Gastroesophageal sphincter (tissue), 4 donors: Measurements from ENCODE around the gene FRMD4B. TPM values are rescaled to one million over a fixed set of nuclear protein-coding genes. Genes with fewer than 3 reads are reported as not detected.

Experiments used
- ATAC-seq: fragments of 150-250 bp; one replicate; pipeline ENCODE4 v1.9.1; 2016; ENCODE audit warnings: mild to moderate bottlenecking, moderate library complexity
- H3K27ac ChIP-seq, 4 donors: fragments of 200-600 bp; sonication (generic) in 3 of 4; 1 replicate in 3 of 4; 2 replicates in 1 of 4; pipeline ENCODE4 v1.5.1; 2016 to 2019
- H3K27me3 ChIP-seq: fragments of 200-600 bp; sonication (generic); one replicate; pipeline ENCODE4 v1.5.1; 2019
- H3K36me3 ChIP-seq, 2 donors: fragments of 200-600 bp; sonication (generic); one replicate each; pipeline ENCODE4 v1.5.1; 2019; ENCODE audit warnings: control low read depth in 1 of 2
- H3K4me1 ChIP-seq, 3 donors: fragments of 200-600 bp; sonication (generic); 1 replicate in 2 of 3; 2 replicates in 1 of 3; pipeline ENCODE4 v1.5.1; 2016 to 2019; ENCODE audit warnings: control low read depth in 2 of 3
- H3K4me3 ChIP-seq, 2 donors: fragments of 200-600 bp; sonication (generic); one replicate each; pipeline ENCODE4 v1.5.1; 2019; ENCODE audit warnings: mild to moderate bottlenecking in 1 of 2, moderate library complexity in 1 of 2
- H3K9me3 ChIP-seq, 3 donors: fragments of 200-600 bp; sonication (generic); one replicate each; pipeline ENCODE4 v1.5.1; 2017 to 2019; ENCODE audit warnings: control low read depth in 2 of 3
- CTCF ChIP-seq, 4 experiments: fragments of 200-600 bp in 2 of 4; fragments of 450-650 bp in 2 of 4; sonication (generic) in 1 of 4; IDR thresholded peaks; one replicate each; pipeline ENCODE4 v1.5.1; 2017 to 2019; ENCODE audit warnings: antibody characterized with exemption in 4 of 4, mild to moderate bottlenecking in 2 of 4, moderate library complexity in 2 of 4
- EP300 ChIP-seq: sonication (generic); formaldehyde crosslinking; IDR thresholded peaks from one replicate; pipeline ENCODE4 v1.6.1; 2017; ENCODE audit warnings: antibody characterized with exemption, mild to moderate bottlenecking
- POLR2A ChIP-seq, 2 donors: fragments of 450-650 bp; IDR thresholded peaks; one replicate each; pipeline ENCODE4 v1.6.1; 2017; ENCODE audit warnings: antibody characterized with exemption in 2 of 2, mild to moderate bottlenecking in 2 of 2, moderate library complexity in 1 of 2
- POLR2AphosphoS5 ChIP-seq: sonication (generic); formaldehyde crosslinking; IDR thresholded peaks from one replicate; pipeline ENCODE4 v1.6.1; 2017; ENCODE audit warnings: antibody characterized with exemption
- WGBS, 2 donors: methylation state at CpG; one replicate each; pipeline ENCODE4 v1.1.5; 2018; ENCODE audit warnings: low coverage in 1 of 2; 5-methylcytosine and 5-hydroxymethylcytosine counted together
- total RNA-seq, 4 donors: library from RNA; depleted of rRNA; stranded (reverse); fragments of >200 nt; gene quantifications; one replicate each; pipeline ENCODE4 v1.1.0, GENCODE V29; 2016

FRMD4B gene
- total RNA-seq, 4 donors from 2014 or later, result 7.1 to 22.3 (median 19.8) TPM

- ATAC-seq, result no peak
- Histone ChIP-seq H3K4me3 (no peak overlapping the region), H3K4me1 (peaks cover 0 to 6% (median 0%) of the 10 kb centered on the region in 3 donors), H3K36me3 (no peaks in the 10 kb centered on the region), H3K9me3 (peaks cover 0 to 9% (median 0%) of the 10 kb centered on the region in 3 donors), H3K27me3 (no peaks in the 10 kb centered on the region), H3K27ac (no peak overlapping the region)
- TF ChIP-seq POLR2A (IDR thresholded peaks at IDR 0.05), result no peak
- TF ChIP-seq CTCF (IDR thresholded peaks at IDR 0.05), result no peak
- no peak for TF ChIP-seq POLR2AphosphoS5
- no peak for TF ChIP-seq EP300
- 87 to 91% methylated on average over 6 to 7 of the region's 7 CpGs for WGBS, 2 donors
These were observed 22.0 kb upstream of the FRMD4B start for GRCh38 chr3:69407908-69408307.

- no peak overlapping the region for H3K27ac ChIP-seq
- peaks cover 0 to 9% (median 0%) of the 10 kb centered on the region in 3 donors for H3K9me3 ChIP-seq
- H3K4me3 ChIP-seq, result no peak overlapping the region
- no peak for ATAC-seq
- H3K36me3 ChIP-seq, result no peaks in the 10 kb centered on the region
- peaks cover 0 to 6% (median 0%) of the 10 kb centered on the region in 3 donors for H3K4me1 ChIP-seq
- H3K27me3 ChIP-seq, result no peaks in the 10 kb centered on the region
- TF ChIP-seq CTCF (IDR thresholded peaks at IDR 0.05), result no peak
- WGBS, 2 donors, result 0% methylated on average over 1 to 2 of the region's 2 CpGs
These were observed 20.3 kb upstream of the FRMD4B start for GRCh38 chr3:69406163-69406562.

GRCh38 chr3:69405067-69405466 is 19.2 kb upstream of the FRMD4B start:
- no peak for TF ChIP-seq CTCF (IDR thresholded peaks at IDR 0.05)
- no peak for TF ChIP-seq EP300
- TF ChIP-seq POLR2A (IDR thresholded peaks at IDR 0.05), result no peak

DNA sequence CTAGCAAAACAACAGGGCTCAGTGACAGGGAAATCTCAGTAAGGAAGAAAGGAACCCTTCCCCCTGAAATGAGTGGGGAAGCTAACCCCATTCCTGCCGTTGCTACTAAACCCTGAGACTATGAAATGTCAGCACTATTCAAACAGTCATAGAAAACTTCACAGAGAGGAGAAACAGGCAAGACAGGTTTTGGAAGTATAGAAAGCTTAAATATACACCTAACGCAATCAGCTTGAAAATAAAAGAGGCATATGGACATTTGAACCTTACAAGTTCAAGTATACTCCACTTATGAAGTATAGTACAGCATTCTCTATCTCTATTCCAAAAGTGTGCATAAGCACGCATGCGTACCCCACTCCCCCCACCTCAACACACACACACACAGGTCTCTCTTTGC is 17.6 kb upstream of the FRMD4B start:
- peaks cover 0 to 9% (median 0%) of the 10 kb centered on the region in 3 donors for H3K9me3 ChIP-seq
- no peak overlapping the region for H3K27ac ChIP-seq
- H3K4me3 ChIP-seq, result no peak overlapping the region
- H3K4me1 ChIP-seq, result peaks cover 0 to 6% (median 0%) of the 10 kb centered on the region in 3 donors
- no peaks in the 10 kb centered on the region for H3K36me3 ChIP-seq
- H3K27me3 ChIP-seq, result no peaks in the 10 kb centered on the region
- 81 to 90% methylated on average over 4 of the region's 4 CpGs for WGBS, 2 donors
- ATAC-seq, result no peak
- TF ChIP-seq CTCF (IDR thresholded peaks at IDR 0.05) (no peak), POLR2AphosphoS5 (no peak), EP300 (no peak), POLR2A (IDR thresholded peaks at IDR 0.05) (no peak)

More at GRCh38 chr3:69405067-69405466, 19.2 kb upstream of the FRMD4B start:
- peaks cover 0 to 6% (median 0%) of the 10 kb centered on the region in 3 donors for H3K4me1 ChIP-seq
- H3K4me3 ChIP-seq, result no peak overlapping the region
- 100% methylated on average over 1 to 2 of the region's 3 CpGs for WGBS, 2 donors
- no peak overlapping the region for H3K27ac ChIP-seq
- ATAC-seq, result no peak
- no peaks in the 10 kb centered on the region for H3K36me3 ChIP-seq
- no peaks in the 10 kb centered on the region for H3K27me3 ChIP-seq
- peaks cover 0 to 9% (median 0%) of the 10 kb centered on the region in 3 donors for H3K9me3 ChIP-seq

- Histone ChIP-seq H3K36me3 (no peaks in the 10 kb centered on the region), H3K27ac (no peak overlapping the region), H3K27me3 (no peaks in the 10 kb centered on the region), H3K4me3 (no peak overlapping the region), H3K9me3 (peaks cover 0 to 9% (median 0%) of the 10 kb centered on the region in 3 donors), H3K4me1 (no peaks in the 10 kb centered on the region)
- TF ChIP-seq CTCF (IDR thresholded peaks at IDR 0.05), result no peak
- no peak for TF ChIP-seq POLR2A (IDR thresholded peaks at IDR 0.05)
- TF ChIP-seq EP300, result no peak
- no peak for TF ChIP-seq POLR2AphosphoS5
- 71 to 88% methylated on average over 2 of the region's 2 CpGs for WGBS, 2 donors
- no peak for ATAC-seq
These were observed 14.8 kb upstream of the FRMD4B start for GRCh38 chr3:69400683-69401082.
